ENCODE results near the gene PLA2G12B.
"Not testable (repeated sequence)": the region's sequence is repeated elsewhere in the genome, so short reads cannot be mapped to it uniquely, and the experiment has no call there.

PLA2G12B gene, protein sequence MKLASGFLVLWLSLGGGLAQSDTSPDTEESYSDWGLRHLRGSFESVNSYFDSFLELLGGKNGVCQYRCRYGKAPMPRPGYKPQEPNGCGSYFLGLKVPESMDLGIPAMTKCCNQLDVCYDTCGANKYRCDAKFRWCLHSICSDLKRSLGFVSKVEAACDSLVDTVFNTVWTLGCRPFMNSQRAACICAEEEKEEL

GRCh38 chr10:72954596-72955554 is at the start of gene PLA2G12B:
PLA2G12B (minus strand) TSS chr10:72954806; CDS start chr10:72954685, 121 bp downstream.
- DNase-seq: no peak

DNA sequence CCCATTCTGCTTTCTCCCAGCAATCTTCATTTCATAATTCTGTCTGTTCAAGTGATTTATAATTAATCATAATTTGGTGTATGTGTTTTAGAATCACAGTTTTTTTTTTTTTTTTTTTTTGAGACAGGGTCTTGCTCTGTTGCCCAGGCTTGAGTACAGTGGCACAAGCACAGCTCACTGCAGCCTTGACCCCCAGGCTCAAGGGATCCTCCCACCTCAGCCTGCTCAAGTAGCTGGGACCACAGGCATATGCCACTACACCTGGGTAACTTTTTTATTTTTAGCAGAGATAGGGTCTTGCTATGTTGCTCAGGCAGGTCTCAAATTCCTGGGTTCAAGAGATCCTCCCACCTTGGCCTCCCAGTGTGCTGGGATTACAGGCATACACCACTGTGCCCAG is 49.2 kb upstream of the PLA2G12B start:
- no peak for DNase-seq

- DNase-seq: no peak
Measured at GRCh38 chr10:73000973-73001372, 46.4 kb upstream of the PLA2G12B start.

- DNase-seq: no peak
Measured at GRCh38 chr10:72997099-72997498, 42.5 kb upstream of the PLA2G12B start.

DNA sequence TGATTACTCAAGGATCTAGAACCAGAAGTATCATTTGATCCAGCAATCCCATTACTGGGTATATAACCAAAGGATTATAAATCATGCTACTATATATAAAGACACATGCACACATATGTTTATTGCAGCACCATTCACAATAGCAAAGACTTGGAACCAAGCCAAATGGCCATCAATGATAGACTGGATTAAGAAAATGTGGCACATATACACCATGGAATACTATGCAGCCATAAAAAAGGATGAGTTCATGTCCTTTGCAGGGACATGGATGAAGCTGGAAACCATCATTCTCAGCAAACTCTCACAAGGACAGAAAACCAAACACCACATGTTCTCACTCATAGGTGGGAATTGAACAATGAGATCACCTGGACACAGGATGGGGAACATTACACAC is 40.9 kb upstream of the PLA2G12B start:
- DNase-seq: not testable (repeated sequence)

- not testable (repeated sequence) for DNase-seq
Measured at GRCh38 chr10:72989771-72990170, 35.2 kb upstream of the PLA2G12B start.

- DNase-seq: not testable (repeated sequence)
Measured at GRCh38 chr10:72984618-72985017, 30.0 kb upstream of the PLA2G12B start.

DNA sequence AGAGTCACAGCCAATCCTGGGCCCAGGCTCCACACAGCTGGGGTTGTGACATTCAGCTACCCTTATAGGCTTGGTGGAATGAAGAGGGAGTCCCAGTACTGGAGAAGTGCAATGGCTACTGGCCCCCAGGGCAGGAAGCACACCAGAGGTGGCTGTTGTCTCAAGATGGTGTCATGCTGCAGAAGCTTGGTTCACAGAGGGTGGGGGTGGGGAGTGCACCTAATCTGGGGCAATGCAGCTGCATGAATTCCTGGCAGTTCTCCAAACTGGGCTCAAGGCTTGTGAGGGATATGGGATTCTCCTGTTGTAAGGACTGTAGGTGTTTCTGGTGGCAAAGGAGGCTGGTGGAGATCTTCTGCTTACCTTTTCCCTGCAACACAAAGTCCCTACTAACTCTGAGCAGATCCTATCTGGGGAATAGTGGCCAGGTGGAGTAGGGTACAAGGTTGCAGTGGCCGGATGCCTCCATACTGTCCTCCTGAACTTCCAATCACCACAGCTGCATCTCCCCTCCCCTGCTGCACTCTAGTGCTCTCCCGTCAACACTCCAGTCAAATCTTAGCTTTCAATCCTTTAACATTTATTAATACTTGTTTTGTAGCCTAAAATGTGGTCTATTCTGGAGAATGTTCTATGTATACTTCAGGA is 27.4 kb upstream of the PLA2G12B start:
- no peak for DNase-seq

DNA sequence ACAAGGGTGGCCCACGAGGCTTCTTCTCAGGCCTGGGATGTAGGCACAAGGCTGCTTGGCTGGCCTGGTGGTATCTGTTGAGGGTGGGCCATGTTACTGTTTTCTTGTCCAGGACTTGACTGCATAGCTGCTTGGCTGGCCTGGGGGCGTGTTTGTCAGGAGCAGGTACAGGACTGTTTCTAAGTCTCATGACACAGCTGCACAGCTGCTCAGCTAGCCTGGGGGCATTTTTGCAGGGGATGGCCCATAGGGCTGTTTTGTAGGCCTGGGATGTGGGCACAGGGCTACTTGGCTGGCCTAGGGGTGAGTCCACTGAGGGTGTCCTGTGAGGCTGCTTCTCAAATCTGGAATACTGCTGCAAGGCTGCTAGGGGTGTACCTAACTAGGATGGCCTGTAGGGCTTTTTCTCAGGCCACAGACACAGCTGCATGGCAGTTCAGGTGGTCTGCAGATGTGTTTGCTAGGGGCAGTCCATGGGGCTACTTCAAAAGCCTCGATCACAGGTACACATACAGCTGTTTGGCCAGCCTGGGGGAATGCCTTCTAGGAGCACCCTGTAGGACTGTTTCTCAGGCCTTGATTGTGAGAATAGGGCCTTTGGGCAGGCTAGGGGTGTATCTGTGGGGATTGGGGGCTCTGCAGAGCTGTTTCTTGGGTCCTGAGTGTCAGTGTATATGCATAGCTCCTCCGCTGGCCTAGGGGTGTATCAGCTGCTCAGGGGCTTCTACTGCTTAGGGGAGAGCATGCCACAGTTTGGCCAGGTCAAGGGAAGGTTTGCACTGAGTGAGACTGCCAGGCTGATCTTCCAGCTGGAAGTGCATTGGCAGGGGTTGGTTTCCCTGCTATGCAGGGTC is 26.6 kb upstream of the PLA2G12B start:
- DNase-seq: no peak

DNA sequence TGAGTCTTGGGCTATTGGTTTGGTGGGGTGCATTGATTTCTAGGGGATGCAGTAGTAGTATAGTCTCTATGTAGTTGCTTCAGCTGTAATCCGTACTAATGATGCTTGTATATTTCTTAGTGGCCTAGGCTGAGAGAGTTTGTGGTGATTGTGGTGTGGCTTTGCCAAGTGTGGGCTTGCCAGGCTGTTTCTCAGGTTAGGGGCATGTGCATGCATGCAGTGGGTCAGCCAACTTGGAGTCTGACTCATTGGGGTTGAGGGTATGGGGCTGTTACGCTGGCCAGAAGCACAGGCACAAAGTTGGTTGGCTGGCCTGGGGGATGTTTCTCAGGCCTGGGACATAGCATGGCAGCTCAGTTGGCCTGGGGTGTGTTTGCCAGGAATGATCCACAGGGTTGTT is 25.7 kb upstream of the PLA2G12B start:
- DNase-seq: no peak

DNA sequence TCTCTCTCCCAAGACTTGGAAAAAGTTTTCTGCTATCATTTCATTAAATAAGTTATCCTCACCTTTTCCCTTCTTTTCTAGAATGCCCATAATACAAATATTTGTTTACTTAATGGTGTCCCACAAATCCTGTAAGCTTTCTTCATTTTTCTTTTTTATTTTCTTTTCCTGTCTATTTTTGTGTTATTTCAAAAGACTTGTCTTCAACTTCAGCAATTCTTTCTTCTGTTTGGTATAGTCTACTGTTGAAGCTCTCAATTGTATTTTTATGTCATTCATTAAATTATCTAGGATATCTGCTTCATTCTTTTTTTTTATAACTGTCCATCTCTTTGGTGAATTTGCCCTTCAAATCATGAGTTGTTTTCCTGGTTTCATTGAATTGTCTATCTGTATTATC is 25.1 kb upstream of the PLA2G12B start:
- DNase-seq: no peak

GRCh38 chr10:72976886-72977285 is 22.3 kb upstream of the PLA2G12B start:
- no peak for DNase-seq

GRCh38 chr10:72956001-72956400 is 1.4 kb upstream of the PLA2G12B start:
- no peak for DNase-seq

- no peak for DNase-seq
Measured at GRCh38 chr10:72954230-72954595, 393 bp downstream of the PLA2G12B start.

DNA sequence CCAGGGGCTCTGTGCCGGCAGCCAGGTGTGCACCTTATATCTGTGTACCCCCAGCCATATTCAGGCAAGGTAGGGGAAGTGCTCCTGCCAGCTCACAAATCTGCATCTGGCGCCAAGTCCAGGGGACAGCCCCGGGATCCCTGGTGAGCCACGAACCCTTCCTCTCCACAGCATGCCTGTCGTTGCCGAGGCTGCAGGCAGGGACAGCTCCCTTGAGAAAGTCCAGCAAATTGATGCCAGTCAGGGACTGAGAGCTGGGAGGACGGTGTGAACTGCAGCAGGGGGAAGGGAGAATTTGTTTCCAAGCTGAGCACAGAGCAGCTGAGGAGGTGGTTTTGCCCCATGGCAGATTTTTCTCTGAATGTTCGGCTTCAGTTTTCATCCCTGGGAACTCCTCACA is 919 bp downstream of the PLA2G12B start:
- no peak for DNase-seq

GRCh38 chr10:72952642-72953158 is 1.9 kb downstream of the PLA2G12B start:
- no peak for DNase-seq

DNA sequence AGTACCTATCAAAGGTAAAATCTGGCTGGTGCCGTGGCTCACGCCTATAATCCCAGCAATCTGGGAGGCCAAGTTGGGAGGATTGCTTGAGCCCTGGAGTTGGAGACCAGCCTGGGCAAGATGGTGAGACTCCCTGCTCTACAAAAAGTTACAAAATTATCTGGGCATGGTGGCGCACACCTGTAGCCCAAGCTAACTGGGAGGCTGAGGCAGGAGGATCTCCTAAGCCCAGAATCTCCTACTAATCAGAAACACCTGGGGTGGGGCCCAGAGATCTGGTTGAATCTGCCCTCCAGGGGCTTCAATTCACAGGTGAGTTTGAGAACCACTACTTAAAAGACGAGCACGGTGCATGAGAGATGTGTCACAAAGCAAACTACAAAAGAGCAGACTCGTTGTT is 2.4 kb downstream of the PLA2G12B start:
- DNase-seq: no peak

DNA sequence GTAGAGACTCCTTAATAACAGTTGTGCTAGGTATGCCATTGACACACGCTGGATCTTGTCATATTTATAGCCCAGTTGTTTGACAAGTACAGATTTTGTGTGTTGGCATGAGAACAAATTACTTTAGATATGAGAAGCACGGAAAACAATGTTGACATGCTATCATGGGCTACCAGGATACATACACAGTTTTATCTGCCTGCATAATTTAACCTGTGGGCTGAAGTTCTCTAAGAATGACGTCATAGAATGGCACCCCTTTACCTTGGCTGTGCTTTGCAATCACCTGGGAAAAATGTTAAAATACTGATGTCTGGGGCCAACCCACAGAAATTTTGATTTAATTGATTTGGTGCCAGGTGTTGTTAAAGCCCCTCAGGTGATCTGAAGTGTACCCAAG is 2.8 kb downstream of the PLA2G12B start:
- DNase-seq: no peak

GRCh38 chr10:72948762-72949161 is 5.8 kb downstream of the PLA2G12B start:
- no peak for DNase-seq

DNA sequence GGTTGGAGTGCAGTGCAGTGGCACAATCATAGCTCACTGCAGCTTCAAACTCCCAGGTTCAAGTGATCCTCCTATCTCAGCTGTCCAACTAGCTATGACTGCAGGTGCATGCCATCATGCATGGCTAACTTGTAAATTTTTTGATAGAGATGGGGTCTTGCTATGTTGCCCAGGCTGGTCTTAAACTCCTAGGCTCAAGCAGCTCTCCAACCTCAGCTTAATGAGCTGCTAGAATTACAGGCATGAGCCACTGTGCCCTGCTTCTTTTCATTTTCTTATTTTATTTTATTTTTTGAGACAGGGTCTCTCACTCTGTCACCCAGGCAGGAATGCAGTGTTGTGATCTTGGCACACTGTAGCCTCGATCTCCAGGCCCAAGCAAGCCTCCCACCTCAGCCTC is 7.6 kb downstream of the PLA2G12B start:
- no peak for DNase-seq

DNA sequence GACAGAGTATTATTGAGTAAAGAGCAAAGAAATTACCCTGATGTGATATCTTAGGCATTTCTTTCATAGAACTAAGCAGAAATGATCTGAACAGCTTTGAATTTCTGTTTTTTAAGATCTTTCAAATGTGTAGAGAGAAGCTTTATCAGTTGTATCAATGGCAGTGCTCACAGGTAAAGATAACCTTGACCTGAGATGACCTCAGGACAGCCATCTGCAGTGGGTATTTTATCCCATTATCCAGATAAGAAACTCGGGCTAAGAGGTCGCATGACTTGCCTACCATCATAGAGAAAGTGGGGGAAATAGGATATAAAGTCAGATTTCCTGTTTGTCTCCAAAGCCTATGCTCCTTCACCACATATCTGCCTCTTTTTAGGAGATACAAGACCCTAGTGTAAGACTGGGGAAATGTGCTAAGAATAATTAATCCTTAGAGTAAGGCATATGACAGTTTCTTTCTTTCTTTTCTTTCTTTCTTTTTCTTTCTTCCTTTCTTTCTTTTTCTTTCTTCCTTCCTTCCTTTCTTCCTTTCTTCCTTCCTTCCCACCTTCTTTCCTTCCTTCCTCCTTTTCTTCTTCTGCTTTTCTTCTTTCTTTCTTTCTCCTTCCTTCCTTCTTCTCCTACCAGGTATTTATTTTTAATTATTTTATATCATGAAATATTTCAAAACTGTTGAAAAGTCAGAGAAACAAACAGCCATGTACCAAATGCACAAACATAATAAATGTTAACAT is 10.9 kb downstream of the PLA2G12B start:
- no peak for DNase-seq

- no peak for DNase-seq
Measured at GRCh38 chr10:72935361-72935760, 19.2 kb downstream of the PLA2G12B start.
